Activated CD8-positive, alpha-beta T cell treated with anti-CD3 and anti-CD28 coated beads, Interleukin-2, amount 10 ng/mL, durations not matched to agents 7 days and 5 days (primary cell): ENCODE results near the gene HJURP. TPM values are rescaled to one million over a fixed set of nuclear protein-coding genes. Genes with fewer than 3 reads are reported as not detected.
A peak's percentile ranks its signal among the peaks of the same experiment; 100 is the strongest.
"Not testable (repeated sequence)": the region's sequence is repeated elsewhere in the genome, so short reads cannot be mapped to it uniquely, and the experiment has no call there.

Source experiments
- ATAC-seq: fragments of 150-1000 bp; cut with Tn5 transposase; one replicate; pipeline ENCODE4 v1.10.0; 2021; ENCODE audit warnings: moderate library complexity
- CTCF ChIA-PET: fragments of 350-600 bp; sonication (Branson Sonifier 250); formaldehyde crosslinking; loops from one replicate; lab custom pipeline; 2021; ENCODE audit warnings: antibody characterized with exemption; lab: Charles Lee
- POLR2A ChIA-PET: fragments of 350-600 bp; sonication (Branson Sonifier 250); formaldehyde crosslinking; loops from one replicate; lab custom pipeline; 2021; ENCODE audit warnings: antibody characterized with exemption; lab: Charles Lee
- DNase-seq: peaks from one replicate; pipeline ENCODE4 v3.0.0-alpha.2; 2020
- H3K27ac Mint-ChIP-seq: one replicate; pipeline ENCODE4 v1.8.0; 2021; ENCODE audit warnings: mild to moderate bottlenecking, mixed read lengths
- H3K27me3 Mint-ChIP-seq: one replicate; pipeline ENCODE4 v1.8.0; 2021; ENCODE audit warnings: low read depth, mixed read lengths
- H3K36me3 Mint-ChIP-seq: one replicate; pipeline ENCODE4 v1.8.0; 2021; ENCODE audit warnings: low read depth, mixed read lengths
- H3K4me1 Mint-ChIP-seq: one replicate; pipeline ENCODE4 v1.8.0; 2021; ENCODE audit warnings: low read depth, mixed read lengths
- H3K4me3 Mint-ChIP-seq: one replicate; pipeline ENCODE4 v1.8.0; 2021; ENCODE audit warnings: mild to moderate bottlenecking, mixed read lengths
- H3K9me3 Mint-ChIP-seq: one replicate; pipeline ENCODE4 v1.8.0; 2022; ENCODE audit warnings: mixed read lengths; ENCODE audit not compliant: insufficient read depth
- total RNA-seq, 2 experiments: library from RNA; stranded (reverse); gene quantifications; one replicate each; pipeline ENCODE4 v1.2.3, GENCODE V29; 2021

The HJURP gene, protein sequence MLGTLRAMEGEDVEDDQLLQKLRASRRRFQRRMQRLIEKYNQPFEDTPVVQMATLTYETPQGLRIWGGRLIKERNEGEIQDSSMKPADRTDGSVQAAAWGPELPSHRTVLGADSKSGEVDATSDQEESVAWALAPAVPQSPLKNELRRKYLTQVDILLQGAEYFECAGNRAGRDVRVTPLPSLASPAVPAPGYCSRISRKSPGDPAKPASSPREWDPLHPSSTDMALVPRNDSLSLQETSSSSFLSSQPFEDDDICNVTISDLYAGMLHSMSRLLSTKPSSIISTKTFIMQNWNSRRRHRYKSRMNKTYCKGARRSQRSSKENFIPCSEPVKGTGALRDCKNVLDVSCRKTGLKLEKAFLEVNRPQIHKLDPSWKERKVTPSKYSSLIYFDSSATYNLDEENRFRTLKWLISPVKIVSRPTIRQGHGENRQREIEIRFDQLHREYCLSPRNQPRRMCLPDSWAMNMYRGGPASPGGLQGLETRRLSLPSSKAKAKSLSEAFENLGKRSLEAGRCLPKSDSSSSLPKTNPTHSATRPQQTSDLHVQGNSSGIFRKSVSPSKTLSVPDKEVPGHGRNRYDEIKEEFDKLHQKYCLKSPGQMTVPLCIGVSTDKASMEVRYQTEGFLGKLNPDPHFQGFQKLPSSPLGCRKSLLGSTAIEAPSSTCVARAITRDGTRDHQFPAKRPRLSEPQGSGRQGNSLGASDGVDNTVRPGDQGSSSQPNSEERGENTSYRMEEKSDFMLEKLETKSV
- total RNA-seq = 100 to 1,000 TPM; 128 to 135 TPM

DNA sequence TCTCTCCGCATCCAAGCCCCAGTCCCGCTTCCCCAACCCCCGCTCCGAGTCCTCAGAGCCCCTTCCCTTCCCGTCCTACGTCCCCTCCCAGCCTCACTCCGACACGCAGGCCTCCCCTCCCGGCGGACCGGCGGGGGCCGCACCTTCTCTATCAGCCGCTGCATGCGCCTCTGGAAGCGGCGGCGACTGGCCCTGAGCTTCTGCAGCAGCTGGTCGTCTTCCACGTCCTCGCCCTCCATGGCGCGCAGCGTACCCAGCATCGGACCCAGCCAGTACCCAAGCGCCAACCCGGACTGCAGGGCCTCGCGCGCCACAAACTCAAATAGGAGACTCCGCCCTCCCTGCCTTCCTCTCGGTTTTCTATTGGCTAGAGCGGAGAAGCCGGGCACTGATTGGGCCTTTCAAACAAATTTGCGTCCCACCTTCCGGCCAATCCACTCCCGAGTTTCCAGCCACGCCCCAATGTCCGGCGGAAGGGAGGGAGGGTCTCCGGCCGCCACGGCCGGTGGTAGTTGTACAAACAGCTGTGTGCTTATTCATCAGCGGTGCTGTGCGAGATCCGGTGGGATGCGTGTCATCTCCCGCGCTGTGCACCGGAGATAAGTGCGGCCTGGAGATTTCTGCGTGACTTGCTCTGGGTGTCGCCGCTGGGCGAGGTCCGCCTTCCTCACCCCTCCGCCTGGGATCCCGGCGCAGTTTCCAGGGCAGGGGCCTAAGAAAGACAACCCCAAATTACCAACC lies at the start of gene HJURP:
HJURP (minus strand) TSS at position 295 of the 741 bp plus-strand sequence; CDS start at position 260, 35 bp downstream.
- H3K36me3 Mint-ChIP-seq = peaks cover 42% of the 10 kb centered on the region
- CTCF ChIA-PET = interaction anchor here (1.2 to 1.8 kb wide), 3 partner anchors 9 to 13 kb away, joined by 3 to 8 read pairs (median 6); partner anchors contain the start of gene MSL3B

DNA sequence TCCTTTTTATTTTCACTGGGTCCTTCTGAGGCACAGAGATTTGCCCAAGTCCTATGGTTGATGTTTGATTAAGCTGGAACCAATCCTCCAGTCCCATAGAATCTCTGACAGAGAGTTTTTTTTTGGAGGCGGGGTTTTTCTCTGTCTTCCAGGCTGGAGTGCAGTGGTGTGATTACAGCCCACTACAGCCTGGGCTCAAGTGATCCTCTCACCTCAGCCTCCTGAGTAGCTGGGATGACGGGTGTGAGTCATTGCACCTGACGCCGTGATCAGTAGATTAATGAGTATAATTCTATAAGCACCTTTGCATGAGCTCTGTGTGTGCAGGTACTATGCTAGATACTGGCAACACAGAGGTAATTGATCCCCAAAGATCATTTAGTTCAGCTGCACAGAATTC lies 47.5 kb upstream of the HJURP start:
- H3K27ac Mint-ChIP-seq = no peak overlapping the region
- POLR2A ChIA-PET = no interaction called here
- no peak overlapping the region for H3K4me3 Mint-ChIP-seq
- H3K36me3 Mint-ChIP-seq = no peaks in the 10 kb centered on the region
- CTCF ChIA-PET = interaction anchor here (1.0 kb wide), 1 partner anchor 39 kb away, joined by 3 read pairs; no protein-coding TSS in a partner anchor
- H3K27me3 Mint-ChIP-seq = peaks cover 19% of the 10 kb centered on the region
- ATAC-seq (no peak), DNase-seq (no peak)
- H3K4me1 Mint-ChIP-seq = peaks cover 5% of the 10 kb centered on the region
- no peaks in the 10 kb centered on the region for H3K9me3 Mint-ChIP-seq

More for the DNA sequence above, at the start of gene HJURP:
- peak; percentile 97 for ATAC-seq
- Mint-ChIP-seq H3K4me1 (peaks cover 58% of the 10 kb centered on the region), H3K4me3 (peak within 1 kb of the TSS; percentile 95), H3K27ac (peak within 1 kb of the TSS; percentile 96), H3K9me3 (no peaks in the 10 kb centered on the region), H3K27me3 (no peaks in the 10 kb centered on the region)
- POLR2A ChIA-PET = interaction anchor here (0.5 to 2.1 kb wide), 15 partner anchors 9 to 1218 kb away, joined by 3 to 8 read pairs (median 3); partner anchors contain the start of gene ARL4C
- DNase-seq = peak; percentile 97

DNA sequence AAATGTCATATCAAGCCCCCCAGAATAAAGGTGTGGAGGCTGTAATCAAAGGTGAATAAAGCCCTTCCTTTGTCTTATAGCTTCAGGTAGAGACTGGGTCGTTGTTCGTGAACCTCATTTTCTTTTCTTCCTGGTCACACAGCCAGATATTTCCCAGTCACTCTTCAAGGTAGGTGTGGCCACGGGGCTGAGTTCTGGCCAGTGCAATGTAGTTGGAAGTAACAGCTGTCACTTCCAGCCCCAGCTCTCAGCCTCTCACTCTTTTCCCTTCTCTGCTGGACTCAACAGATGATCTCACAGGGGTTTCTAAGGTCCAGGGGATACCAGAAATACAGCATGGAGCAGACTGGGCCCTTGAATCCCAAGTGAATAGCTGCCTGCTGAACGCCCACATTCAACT lies 47.0 kb upstream of the HJURP start:
- POLR2A ChIA-PET = no interaction called here

DNA sequence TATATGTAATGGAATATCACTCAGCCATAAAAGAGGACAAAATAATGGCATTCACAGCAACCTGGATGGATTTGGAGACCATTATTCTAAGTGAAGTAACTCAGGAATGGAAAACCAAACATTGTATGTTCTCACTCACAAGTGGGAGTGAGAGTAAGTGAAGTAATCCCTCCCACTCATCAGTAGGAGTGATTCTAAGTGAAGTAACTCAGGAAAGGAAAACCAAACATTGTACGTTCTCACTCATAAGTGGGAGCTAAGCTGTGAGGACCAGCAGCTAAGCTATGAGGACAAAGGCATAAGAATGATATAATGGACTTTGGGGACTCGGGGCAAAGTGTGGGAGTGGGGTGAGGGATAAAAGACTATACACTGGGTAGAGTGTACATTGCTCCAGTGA lies 41.9 kb upstream of the HJURP start:
- POLR2A ChIA-PET, DNase-seq, H3K36me3 Mint-ChIP-seq, H3K27ac Mint-ChIP-seq, H3K9me3 Mint-ChIP-seq, H3K4me1 Mint-ChIP-seq, ATAC-seq, H3K4me3 Mint-ChIP-seq, CTCF ChIA-PET: not testable (repeated sequence)
- H3K27me3 Mint-ChIP-seq = peaks cover 41% of the 10 kb centered on the region

More for the DNA sequence above, 47.0 kb upstream of the HJURP start:
- Mint-ChIP-seq H3K27me3 (peaks cover 20% of the 10 kb centered on the region), H3K4me3 (no peak overlapping the region), H3K36me3 (no peaks in the 10 kb centered on the region), H3K9me3 (no peaks in the 10 kb centered on the region), H3K27ac (no peak overlapping the region), H3K4me1 (peaks cover 5% of the 10 kb centered on the region)
- no peak for DNase-seq
- no peak for ATAC-seq
- CTCF ChIA-PET = no interaction called here

DNA sequence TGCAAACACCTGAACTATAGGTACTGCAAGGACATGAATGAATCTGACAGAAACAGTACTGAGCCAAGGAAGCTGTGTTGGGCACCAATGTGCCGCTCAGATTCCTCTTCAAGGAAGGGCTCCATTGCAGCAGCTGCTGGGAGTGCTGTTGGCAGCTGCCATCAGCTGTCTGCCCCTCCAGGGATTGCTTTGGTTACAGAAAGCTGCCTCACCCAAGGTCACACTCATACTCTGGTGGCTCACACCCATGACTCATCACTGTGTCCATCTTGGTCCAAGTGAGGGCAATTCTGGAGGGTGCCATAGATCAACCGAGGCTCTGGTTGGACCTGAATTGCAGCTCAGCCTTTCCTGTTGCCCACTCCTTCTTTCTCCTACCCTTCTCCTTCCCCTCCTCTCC lies 38.5 kb upstream of the HJURP start:
- Mint-ChIP-seq H3K27me3 (peaks cover 39% of the 10 kb centered on the region), H3K4me3 (no peak overlapping the region), H3K27ac (no peak overlapping the region), H3K9me3 (no peaks in the 10 kb centered on the region), H3K36me3 (no peaks in the 10 kb centered on the region), H3K4me1 (no peaks in the 10 kb centered on the region)
- ChIA-PET POLR2A (no interaction called here), CTCF (no interaction called here)
- no peak for ATAC-seq
- DNase-seq = no peak

DNA sequence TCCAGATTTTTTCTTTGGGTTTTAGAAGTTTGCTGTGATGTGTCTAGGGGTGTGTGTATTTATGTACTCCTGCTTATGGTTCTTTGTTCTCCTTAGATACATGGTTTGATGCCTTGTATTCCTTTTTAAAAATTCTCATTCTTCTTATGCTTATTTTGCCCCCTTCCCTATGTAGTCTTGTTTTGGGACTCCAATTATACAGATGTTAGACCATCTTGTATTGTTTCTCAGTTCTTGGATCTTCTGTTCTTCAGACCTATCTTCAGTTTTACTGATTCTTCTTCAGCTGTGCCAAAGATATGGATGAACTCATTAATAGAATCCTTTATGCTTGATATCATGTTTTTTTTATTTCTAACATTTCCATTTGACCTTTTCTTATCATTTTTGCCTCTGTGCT lies 28.0 kb upstream of the HJURP start:
- Mint-ChIP-seq H3K4me1 (no peaks in the 10 kb centered on the region), H3K27me3 (peaks cover 16% of the 10 kb centered on the region), H3K4me3 (no peak overlapping the region), H3K9me3 (peaks cover 10% of the 10 kb centered on the region), H3K36me3 (no peaks in the 10 kb centered on the region), H3K27ac (no peak overlapping the region)
- DNase-seq (no peak), ATAC-seq (no peak)
- POLR2A ChIA-PET = no interaction called here
- CTCF ChIA-PET = no interaction called here

DNA sequence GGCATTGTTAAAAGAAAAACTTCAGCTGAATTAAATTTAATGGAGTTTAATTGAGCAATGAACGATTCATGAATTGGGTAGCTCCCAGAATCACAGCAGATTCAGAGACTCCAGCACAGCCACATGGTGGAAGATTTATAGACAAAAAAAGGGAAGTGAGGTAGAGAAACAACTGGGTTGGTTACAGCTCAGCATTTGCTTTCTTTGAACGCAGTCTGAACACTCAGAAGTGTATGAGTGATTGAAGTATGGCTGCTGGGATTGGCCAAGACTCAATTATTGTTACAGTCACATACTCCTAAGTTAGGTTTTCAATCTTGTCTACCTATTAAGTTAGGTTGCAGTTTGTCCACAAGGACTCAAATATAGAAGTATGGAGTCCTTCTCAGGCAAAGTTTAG lies 17.8 kb upstream of the HJURP start:
- peaks cover 12% of the 10 kb centered on the region for H3K36me3 Mint-ChIP-seq
- H3K27ac Mint-ChIP-seq, POLR2A ChIA-PET, ATAC-seq, DNase-seq, H3K4me3 Mint-ChIP-seq: not testable (repeated sequence)
- H3K9me3 Mint-ChIP-seq = peaks cover 13% of the 10 kb centered on the region
- H3K27me3 Mint-ChIP-seq = peaks cover 28% of the 10 kb centered on the region
- peaks cover 10% of the 10 kb centered on the region for H3K4me1 Mint-ChIP-seq
- CTCF ChIA-PET = interaction anchor here (1.6 to 4.5 kb wide), 2 partner anchors 9 to 15 kb away, joined by 4 to 20 read pairs; no protein-coding TSS in a partner anchor

DNA sequence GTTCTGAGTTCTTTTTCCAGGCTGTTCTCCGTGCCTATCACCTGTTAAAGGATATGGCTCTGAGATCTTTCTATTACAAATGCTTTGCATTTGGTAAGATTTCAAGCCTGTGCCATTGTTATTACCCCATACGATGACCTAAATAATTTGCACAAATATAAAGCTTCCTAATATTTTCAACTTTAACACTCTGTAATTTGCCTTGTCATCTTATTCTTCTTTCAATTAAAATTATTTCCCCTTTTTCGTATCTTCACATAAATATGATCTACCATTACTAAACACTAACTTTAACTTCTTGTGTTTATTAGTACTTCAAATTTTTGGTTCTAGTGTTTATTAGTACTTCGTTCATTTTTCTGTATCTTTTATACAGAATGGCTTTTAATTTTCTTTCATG lies 17.1 kb upstream of the HJURP start:
- DNase-seq = no peak
- Mint-ChIP-seq H3K36me3 (peaks cover 19% of the 10 kb centered on the region), H3K4me1 (peaks cover 17% of the 10 kb centered on the region), H3K27me3 (peaks cover 27% of the 10 kb centered on the region), H3K9me3 (peaks cover 13% of the 10 kb centered on the region), H3K4me3 (no peak overlapping the region), H3K27ac (no peak overlapping the region)
- no peak for ATAC-seq
- ChIA-PET CTCF (interaction anchor here (4.5 kb wide), 1 partner anchor 14 kb away, joined by 20 read pairs; no protein-coding TSS in a partner anchor), POLR2A (no interaction called here)

DNA sequence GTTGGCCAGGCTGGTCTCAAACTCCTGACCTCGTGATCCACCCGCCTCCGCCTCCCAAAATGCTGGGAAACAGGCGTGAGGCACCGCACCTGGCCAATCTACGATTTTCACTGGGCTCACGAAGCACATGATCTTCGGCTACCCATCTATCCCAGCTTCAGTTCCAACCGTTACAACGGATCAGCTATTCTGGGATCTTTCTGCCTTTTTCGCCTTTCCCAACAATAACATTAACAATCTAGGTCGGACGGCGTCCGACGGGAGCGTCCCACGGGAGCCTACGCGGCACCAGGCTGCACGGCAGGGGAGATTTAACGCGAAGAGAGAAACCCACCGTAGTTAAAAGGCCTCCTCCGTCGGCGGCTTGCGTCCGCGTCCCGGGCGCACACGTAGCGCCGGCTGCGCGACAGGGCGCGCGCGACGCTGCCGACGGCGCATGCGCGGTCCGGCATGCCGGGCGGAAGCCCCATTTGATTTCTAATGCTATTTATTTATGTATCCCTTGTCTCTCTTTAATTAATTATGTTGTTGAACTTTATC lies 13.7 kb upstream of the HJURP start, which contains the start of gene MSL3B:
MSL3B (minus strand) TSS at position 394 of the 540 bp plus-strand sequence.
- ChIA-PET CTCF (interaction anchor here (0.7 to 3.4 kb wide), 2 partner anchors 11 to 13 kb away, joined by 3 to 22 read pairs; partner anchors contain the start of gene HJURP), POLR2A (no interaction called here)
- H3K27ac Mint-ChIP-seq = peak within 1 kb of the TSS; percentile 90

DNA sequence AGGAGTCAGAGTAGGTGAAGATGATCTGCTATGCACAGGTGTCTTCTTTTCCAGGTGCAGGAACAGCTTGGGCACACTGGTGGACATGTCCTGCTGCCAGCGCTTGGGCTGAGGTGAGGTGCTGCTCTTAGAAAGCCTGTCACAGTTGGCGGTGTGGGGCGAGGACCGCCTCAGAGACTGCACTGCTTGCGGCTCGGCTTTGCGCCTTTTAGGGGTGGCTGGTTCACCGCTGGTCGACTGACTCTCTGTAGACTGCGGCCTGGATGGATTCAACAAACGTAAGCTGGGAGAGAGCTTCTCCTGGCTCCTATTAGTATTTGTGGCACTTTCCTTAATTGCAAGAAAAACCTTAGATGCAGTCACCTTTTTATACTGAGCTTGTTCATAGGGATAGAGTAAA lies 12.1 kb upstream of the HJURP start:
- POLR2A ChIA-PET = interaction anchor here (0.6 to 1.7 kb wide), 2 partner anchors 12 to 588 kb away, joined by 3 to 7 read pairs; partner anchors contain the start of gene HJURP
- peaks cover 7% of the 10 kb centered on the region for H3K27me3 Mint-ChIP-seq
- H3K4me1 Mint-ChIP-seq = peaks cover 29% of the 10 kb centered on the region
- no peak overlapping the region for H3K4me3 Mint-ChIP-seq
- peaks cover 32% of the 10 kb centered on the region for H3K36me3 Mint-ChIP-seq
- H3K9me3 Mint-ChIP-seq = peaks cover 13% of the 10 kb centered on the region
- CTCF ChIA-PET = interaction anchor here (1.6 to 3.4 kb wide), 3 partner anchors 9 to 24 kb away, joined by 3 to 22 read pairs (median 8); partner anchors contain the start of gene HJURP
- DNase-seq = no peak
- H3K27ac Mint-ChIP-seq = no peak overlapping the region
- ATAC-seq = no peak

More for the DNA sequence above, 13.7 kb upstream of the HJURP start, which contains the start of gene MSL3B:
- H3K4me3 Mint-ChIP-seq = peak within 1 kb of the TSS; percentile 87
- ATAC-seq (peak; percentile 94), DNase-seq (peak; percentile 63)
- peaks cover 29% of the 10 kb centered on the region for H3K4me1 Mint-ChIP-seq
- peaks cover 13% of the 10 kb centered on the region for H3K9me3 Mint-ChIP-seq
- H3K27me3 Mint-ChIP-seq = peaks cover 11% of the 10 kb centered on the region
- H3K36me3 Mint-ChIP-seq = peaks cover 29% of the 10 kb centered on the region
